CD4-positive, alpha-beta T cell treated with Interleukin-17A for 4 hours (primary cell): ENCODE data around the gene QSER1.
"Not testable (repeated sequence)": the region's sequence is repeated elsewhere in the genome, so short reads cannot be mapped to it uniquely, and the experiment has no call there.

Experiments
- DNase-seq: peaks from one replicate; pipeline ENCODE4 v3.0.0-alpha.2; 2020; ENCODE audit warnings: mixed read lengths

The QSER1 gene

DNA sequence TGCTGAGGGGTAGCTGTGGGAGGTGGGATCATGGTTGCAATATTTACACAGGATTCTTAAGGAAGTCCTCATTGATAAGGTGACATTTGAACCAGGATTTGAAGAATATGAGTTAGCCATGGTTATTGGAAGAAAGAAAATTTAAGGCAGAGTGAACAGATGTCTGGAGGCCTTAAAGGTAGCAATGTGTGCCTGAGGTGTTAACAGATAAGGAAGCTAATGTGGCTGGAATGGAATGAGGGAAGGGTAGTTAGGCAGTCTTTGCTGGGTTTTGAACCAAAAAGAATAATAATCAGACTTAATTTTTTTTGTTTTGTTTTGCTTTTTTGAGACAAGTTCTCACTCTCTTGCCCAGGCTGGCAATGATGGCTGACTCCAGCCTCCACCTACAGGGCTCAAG, 113.4 kb downstream of the QSER1 start:
- no peak for DNase-seq

DNA sequence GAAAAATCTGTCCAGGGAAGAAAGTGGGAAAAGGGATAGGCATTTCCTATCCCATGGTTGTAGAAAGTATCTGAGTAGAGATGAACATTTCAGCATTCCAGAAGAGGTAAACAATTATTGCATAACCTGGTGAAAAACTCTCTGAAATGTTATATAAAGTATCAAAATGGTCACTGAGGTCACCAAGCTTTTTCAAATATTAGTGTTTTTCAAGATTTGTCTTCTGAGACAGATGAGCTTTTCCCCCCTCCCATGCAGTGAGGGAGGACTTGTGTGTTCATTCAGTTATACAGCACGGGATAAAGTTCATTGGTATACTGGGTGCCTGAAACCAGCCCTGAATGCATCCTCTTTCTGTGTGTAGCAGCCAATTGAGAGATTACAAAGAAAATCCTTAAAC, 121.1 kb downstream of the QSER1 start:
- no peak for DNase-seq

DNA sequence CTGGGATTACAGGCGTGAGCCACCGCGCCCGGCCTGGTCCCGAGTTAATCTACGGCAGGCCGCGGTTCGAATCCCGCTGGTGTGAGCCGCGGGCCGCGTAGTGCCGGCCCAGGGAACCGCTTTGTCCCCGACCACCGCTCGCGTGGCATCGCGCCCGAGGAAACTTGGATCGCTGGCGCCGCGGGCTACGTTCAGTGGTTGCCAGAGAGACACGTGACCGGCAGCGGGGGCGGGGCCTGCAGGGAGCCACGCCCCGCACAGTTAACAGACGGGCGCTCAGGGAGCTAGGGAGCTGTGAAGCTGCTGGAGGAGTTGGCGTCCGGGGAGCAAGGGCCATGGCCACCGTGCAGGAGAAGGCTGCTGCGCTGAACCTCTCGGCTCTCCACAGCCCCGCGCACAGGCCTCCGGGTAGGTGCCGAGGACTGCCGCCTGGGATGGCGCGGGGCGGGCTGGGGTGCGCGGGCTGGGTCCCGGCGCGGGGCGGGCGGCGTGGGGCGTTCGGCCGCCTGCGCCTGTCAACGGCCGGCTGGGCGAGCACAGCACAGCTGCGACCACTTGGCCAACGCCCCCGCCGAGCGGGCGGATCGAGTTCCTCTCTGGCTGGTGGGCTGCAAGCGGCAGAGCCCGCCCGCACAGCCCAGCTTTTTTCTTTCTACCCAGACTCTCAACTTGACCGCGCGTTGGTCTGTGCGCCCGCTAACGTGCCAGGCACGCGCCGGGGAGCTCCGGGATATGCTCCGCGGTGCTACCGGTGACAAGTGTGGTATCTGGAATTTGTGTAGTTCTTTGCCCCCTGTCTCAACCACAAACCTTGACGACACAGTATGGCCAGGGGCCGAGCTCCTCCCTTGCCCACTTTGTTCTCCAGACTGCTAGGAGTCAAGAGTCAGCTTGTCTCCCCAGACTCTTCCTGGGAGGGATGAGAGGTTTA, 123.3 kb downstream of the QSER1 start, which contains the start of gene DEPDC7:
TSS of gene DEPDC7 (plus strand) at position 258 of the 931 bp plus-strand sequence. CDS start at position 336, 78 bp downstream.
- peak; percentile 86 for DNase-seq

DNA sequence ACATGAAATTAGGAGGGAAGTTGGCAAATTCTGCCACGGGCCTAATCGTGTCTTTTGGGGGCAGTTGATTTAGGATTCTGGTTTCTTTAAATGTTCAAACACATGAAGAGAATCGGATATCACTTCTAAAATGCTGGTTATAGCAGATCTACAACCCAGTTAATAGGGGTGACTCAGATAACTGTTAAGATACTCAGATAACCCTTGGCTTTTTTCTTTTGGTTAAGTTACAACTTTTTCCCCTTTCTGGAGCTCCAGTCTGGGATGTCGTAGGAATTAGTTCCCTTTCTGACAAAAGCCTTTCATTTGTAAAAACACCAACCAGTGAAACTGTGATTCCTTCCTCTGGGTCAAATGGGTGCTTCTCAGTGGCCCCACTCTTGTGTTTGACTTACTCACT, 124.0 kb downstream of the QSER1 start:
- DNase-seq, result no peak

DNA sequence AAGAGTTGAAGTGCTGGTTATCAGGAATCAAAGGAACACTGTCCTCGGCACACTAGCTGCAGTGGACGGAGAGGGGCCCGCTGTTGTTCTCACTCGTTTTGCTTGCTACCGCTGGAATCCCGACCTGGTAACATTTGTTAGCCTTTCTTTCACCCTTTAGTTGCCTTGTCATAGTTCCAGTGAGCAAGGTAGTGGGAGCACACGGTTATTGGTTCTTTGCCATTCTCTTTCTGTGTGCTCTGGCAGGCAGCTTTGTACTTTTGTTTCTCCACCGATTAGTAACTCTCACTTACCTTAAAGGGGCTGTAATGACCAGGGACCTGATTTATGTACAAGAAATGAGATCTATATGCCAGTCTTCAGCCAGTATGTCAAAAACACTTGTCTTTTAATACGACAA, 124.9 kb downstream of the QSER1 start:
- DNase-seq, result no peak

DNA sequence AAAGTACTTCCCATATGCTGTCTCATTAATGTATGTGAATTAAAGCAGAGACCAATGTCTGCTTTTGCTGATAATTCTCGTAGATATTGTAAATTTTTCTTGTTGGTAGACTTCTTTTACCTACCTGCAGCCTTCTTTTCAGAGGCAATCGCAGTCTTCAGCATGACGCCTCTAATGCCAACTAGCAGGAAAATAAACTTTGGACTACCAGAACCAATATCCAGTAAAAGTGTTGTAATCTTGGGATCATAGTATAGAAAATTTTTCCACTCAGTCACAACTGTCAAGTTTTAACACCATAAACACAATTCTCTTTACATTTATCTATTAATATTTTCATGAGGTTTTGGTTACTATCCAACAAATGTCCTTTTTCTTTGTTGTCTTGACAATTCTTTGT, 125.4 kb downstream of the QSER1 start:
- no peak for DNase-seq

DNA sequence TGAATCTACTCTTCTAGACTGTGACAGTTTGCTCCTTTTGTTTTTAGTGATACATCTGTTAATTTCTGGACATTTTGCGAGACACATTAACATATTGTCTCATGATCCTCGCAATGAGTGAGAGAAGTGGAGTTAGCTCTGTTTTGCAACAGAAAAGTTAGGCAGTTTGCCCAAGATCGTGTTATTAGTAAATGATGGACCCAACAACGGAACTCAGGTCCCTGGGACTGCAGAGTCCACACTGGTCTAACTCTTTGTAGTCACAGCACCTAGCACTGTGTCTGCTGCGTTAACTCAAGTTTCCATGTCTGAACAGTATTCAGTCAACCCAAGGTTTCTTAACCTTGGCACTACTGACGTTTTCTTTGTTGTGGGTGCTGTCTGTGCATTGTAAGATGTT, 126.2 kb downstream of the QSER1 start:
- no peak for DNase-seq

DNA sequence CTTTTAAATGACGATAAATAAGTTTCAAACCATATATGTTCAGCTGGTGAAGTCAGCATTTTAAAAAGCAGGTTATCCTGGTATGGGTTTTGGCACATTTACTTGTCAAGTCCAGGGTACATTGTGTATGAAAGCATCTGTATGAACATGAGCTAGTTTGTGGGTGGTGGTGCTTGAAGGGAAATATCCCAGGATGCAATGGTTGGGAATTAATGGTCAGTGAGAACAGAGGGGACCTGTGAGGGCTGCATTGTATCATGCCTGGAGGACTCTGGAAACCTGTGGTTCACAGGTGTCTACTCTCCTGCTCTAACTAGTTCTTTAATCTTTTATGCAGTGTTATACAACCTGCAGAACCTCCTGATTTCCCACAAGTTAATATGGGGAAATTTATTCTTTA, 128.9 kb downstream of the QSER1 start:
- no peak for DNase-seq

DNA sequence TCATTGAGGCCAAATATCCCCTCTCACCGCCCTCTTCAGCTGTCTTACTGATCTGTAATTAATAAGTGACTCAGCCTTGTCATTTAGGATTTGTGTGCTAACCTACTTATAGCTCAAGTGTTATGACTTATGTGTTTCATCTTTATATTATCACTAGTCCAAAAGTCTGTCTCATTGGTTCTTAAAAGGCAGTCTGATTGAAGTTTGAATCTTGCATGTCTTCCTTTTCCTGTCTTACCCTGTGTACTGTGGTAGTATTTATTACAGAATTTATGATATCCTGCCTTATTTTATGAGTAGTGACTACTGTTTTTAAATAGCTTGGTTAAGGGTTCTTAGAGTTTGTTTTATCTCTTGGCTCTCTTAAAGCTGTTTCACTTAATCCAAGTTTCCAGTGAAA, 129.3 kb downstream of the QSER1 start:
- no peak for DNase-seq

DNA sequence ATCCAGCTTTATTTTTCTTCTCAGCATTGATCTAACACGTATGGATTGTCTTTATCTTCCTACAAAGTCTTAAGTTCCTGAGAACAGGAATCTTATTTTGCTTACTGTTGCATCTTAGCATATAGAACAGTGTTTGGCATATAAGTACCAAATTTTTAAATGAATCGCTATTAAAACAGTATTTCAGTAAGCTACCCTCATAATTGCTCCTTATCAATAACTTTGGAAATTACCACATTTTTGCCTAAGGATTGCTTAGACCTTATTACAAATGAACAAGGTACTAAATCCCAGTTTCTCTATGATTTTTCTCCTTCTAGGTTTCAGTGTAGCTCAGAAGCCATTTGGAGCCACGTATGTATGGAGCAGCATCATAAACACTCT, 132.7 kb downstream of the QSER1 start:
- DNase-seq, result no peak

DNA sequence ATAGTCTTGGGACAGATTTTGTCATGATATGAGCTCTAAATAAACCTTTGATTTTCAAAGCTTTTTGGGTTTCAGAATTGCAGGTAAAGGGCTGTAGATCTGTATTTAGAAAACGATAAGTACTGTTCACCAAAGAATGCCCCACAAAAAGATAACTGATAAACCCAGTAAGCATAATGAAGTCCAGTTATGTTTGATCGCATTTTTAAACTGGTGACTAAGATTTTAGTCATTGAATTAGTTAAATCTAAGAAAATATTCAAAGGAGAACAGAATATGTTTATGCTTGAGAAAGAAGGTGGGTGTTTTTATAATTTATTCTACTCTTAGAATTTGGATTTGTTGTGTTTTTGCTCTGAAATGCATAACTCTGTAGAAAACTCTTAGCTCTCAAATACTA, 134.6 kb downstream of the QSER1 start:
- no peak for DNase-seq

DNA sequence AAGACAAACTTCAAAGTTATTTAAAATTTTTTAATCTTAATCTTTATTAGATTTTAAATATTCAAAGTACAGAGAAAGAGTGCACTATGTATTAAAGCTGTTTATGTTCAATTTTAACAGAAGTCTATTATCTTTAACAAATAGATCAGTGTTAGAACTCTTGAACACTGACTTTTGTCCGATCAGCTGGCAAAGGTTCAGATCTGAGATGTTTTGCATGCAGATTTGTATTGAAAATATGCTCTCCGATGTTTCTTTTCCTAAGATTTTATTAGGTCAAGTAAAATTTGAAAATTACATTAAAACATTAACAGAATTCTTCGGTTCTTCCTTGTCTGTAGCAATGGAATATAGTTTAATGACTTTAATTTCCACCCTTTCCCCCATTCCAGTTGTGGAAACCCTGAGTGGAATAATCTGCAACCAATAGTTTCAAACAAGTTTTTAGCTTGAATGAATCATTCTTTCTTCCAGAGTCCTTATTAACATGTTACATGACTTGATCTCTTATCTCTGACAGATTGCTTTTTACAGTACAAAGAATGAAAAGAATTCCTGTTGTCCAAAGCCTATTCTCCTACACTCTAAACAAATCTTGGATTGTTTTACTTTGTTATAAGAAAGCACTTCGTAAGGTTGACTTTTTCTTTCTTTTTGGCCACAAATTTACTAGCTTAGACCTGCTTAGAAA, 135.4 kb downstream of the QSER1 start:
- no peak for DNase-seq

DNA sequence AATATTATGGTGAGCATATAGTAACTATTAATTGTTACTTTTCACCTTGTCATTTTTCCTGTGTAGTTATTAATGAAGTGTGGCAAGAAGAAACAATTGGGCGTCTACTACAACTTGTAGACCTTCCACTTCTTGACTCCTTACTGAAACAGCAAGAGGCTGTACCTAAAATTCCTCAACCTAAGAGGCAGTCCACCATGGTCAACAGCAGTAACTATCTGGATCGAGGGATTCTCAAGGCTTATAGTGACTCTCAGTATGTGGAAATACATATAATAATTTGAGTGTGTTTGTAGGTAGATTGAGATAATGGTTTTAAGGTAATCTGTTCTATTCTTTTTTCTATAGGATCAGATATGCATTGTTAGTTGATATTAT, 135.9 kb downstream of the QSER1 start:
- DNase-seq, result no peak

DNA sequence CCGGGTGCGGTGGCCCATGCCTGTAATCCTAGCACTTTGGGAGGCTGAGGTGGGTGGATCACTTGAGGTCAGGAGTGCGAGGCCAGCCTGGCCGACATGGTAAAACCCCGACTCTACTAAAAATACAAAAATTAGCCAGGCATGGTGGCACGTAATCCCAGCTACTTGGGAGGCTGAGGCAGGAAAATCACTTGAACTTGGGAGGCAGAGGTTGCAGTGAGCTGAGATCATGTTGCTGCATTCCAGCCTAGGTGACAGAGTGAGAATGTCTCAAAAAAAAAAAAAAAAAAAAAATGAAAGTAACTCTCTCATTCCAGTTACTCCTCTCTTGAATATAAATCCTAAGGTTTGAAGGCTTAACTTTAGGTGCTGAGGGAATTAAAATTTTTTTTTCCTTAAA, 136.6 kb downstream of the QSER1 start:
- not testable (repeated sequence) for DNase-seq
